GM12878 (cell line): ENCODE measurements around the gene NCAPD2. TPM values are rescaled to one million over a fixed set of nuclear protein-coding genes. Genes with fewer than 3 reads are reported as not detected.
A peak's percentile ranks its signal among the peaks of the same experiment; 100 is the strongest.

Experiments used
- BMI1 ChIP-seq: fragments of 450-650 bp; IDR thresholded peaks from 2 replicates; pipeline ENCODE4 v1.6.1; 2016; ENCODE audit warnings: mild to moderate bottlenecking, moderate library complexity, borderline replicate concordance
- CBFB ChIP-seq: IDR thresholded peaks from 2 replicates; pipeline ENCODE4 v1.6.1; 2016; ENCODE audit warnings: antibody characterized with exemption, low read depth
- CHD1 ChIP-seq: IDR thresholded peaks from 2 replicates; pipeline ENCODE4 v1.6.1; 2012; ENCODE audit warnings: low read depth, low read length, improper control_type of control experiment
- EED ChIP-seq: sonication (generic); IDR thresholded peaks from 2 replicates; pipeline ENCODE4 v1.6.1; 2016; ENCODE audit warnings: antibody characterized with exemption, low read depth
- FOXK2 ChIP-seq: fragments of 450-650 bp; IDR thresholded peaks from 2 replicates; pipeline ENCODE4 v1.6.1; 2017; ENCODE audit warnings: mild to moderate bottlenecking, moderate library complexity
- JUND ChIP-seq: IDR thresholded peaks from 2 replicates; pipeline ENCODE4 v1.6.1; 2012; ENCODE audit warnings: low read depth, mild to moderate bottlenecking, low read length, improper control_type of control experiment, moderate library complexity
- KDM1A ChIP-seq: fragments of 200-600 bp; sonication (generic); IDR thresholded peaks from 2 replicates; pipeline ENCODE4 v1.6.1; 2016; ENCODE audit warnings: borderline replicate concordance
- MAX ChIP-seq: IDR thresholded peaks from 2 replicates; pipeline ENCODE4 v1.6.1; 2012; ENCODE audit warnings: low read depth, low read length, improper control_type of control experiment
- MTA2 ChIP-seq: fragments of 450-650 bp; IDR thresholded peaks from 2 replicates; pipeline ENCODE4 v1.6.1; 2016; ENCODE audit warnings: low read depth, mild to moderate bottlenecking, moderate library complexity
- MYB ChIP-seq: fragments of 150-350 bp; IDR thresholded peaks from 2 replicates; pipeline ENCODE4 v1.6.1; 2014; ENCODE audit warnings: mild to moderate bottlenecking, low read depth, low read length, borderline replicate concordance
- NFIC ChIP-seq: IDR thresholded peaks from 2 replicates; pipeline ENCODE4 v1.6.1; 2012; ENCODE audit warnings: low read depth, mild to moderate bottlenecking, inconsistent platforms, low read length, moderate library complexity
- NFXL1 ChIP-seq: fragments of 450-650 bp; IDR thresholded peaks from 2 replicates; pipeline ENCODE4 v1.6.1; 2017; ENCODE audit warnings: antibody characterized with exemption, mild to moderate bottlenecking, borderline replicate concordance
- NKRF ChIP-seq: fragments of 450-650 bp; conservative IDR thresholded peaks from 2 replicates; pipeline ENCODE4 v1.6.1; 2017; ENCODE audit warnings: mild to moderate bottlenecking, moderate library complexity
- PAX8 ChIP-seq: fragments of 450-650 bp; IDR thresholded peaks from 2 replicates; pipeline ENCODE4 v1.6.1; 2017; ENCODE audit warnings: mild to moderate bottlenecking, moderate library complexity
- POLR2AphosphoS2 ChIP-seq: IDR thresholded peaks from 2 replicates; pipeline ENCODE4 v1.6.1; 2011; ENCODE audit warnings: low read depth, mild to moderate bottlenecking, low read length, improper control_type of control experiment, moderate library complexity
- POU2F2 ChIP-seq: IDR thresholded peaks from 3 replicates; pipeline ENCODE4 v1.6.1; 2011; ENCODE audit warnings: low read depth, mild to moderate bottlenecking, low read length, borderline replicate concordance
- RBBP5 ChIP-seq: fragments of 200-600 bp; sonication (generic); conservative IDR thresholded peaks from 2 replicates; pipeline ENCODE4 v1.6.1; 2016
- RFX5 ChIP-seq: IDR thresholded peaks from 2 replicates; pipeline ENCODE4 v1.6.1; 2011; ENCODE audit warnings: low read depth, low read length, improper control_type of control experiment
- TCF3 ChIP-seq: IDR thresholded peaks from 2 replicates; pipeline ENCODE4 v1.6.1; 2012; ENCODE audit warnings: low read depth, mild to moderate bottlenecking, low read length, borderline replicate concordance; ENCODE audit not compliant: insufficient read depth
- ZNF274 ChIP-seq: IDR thresholded peaks from one replicate; pipeline ENCODE4 v1.8.0; 2011; ENCODE audit not compliant: insufficient read length, insufficient read depth
- ZSCAN29 ChIP-seq: fragments of 450-650 bp; IDR thresholded peaks from 2 replicates; pipeline ENCODE4 v1.6.1; 2017; ENCODE audit warnings: mild to moderate bottlenecking, moderate library complexity
- polyA plus RNA-seq, 11 experiments: library from polyadenylated mRNA; depleted of rRNA in 4 of 11; unstranded in 6 of 11; stranded (reverse) in 5 of 11; fragments of >200 nt; fragmentation: Nextera tagmentation in 4 of 11; fragmentation: Illumina TruSeq in 1 of 11; extraction: Ambion mirVana in 4 of 11; extraction: Trizol in 1 of 11; gene quantifications; 1 replicate in 1 of 11; 2 replicates in 10 of 11; pipeline versions ENCODE4 v1.2.1 to v1.2.3, GENCODE V29; 2011 to 2016; ENCODE audit warnings: inconsistent platforms in 2 of 11, missing spikeins in 2 of 11, low read depth in 1 of 11
- total RNA-seq, 4 experiments: library from RNA; depleted of rRNA in 3 of 4; stranded (reverse); fragments of >200 nt in 3 of 4; fragmentation: Illumina TruSeq in 1 of 4; extraction: Trizol in 1 of 4; gene quantifications; 2 replicates each; pipeline versions ENCODE4 v1.2.1 to v1.2.3, GENCODE V29; 2013 to 2021
- TF ChIP-seq, protein P1 (sequence below): fragments of 450-650 bp; IDR thresholded peaks from 2 replicates; pipeline ENCODE4 v1.6.1; 2016; ENCODE audit warnings: mild to moderate bottlenecking
- TF ChIP-seq, protein P2 (sequence below): fragments of 450-650 bp; IDR thresholded peaks from 2 replicates; pipeline ENCODE4 v1.6.1; 2017; ENCODE audit warnings: mild to moderate bottlenecking, moderate library complexity

The NCAPD2 gene
- total and polyA plus RNA-seq, 10 of the 15 experiments (the other 5 are each of a cell fraction or from before 2014, with no cell fraction given) = 24.2 to 160 (median 110) TPM

- TF ChIP-seq NFIC (no peak), ZNF274 (no peak), POU2F2 (peak; percentile 98), NKRF (peak; percentile 79), NFXL1 (no peak), RFX5 (peak; percentile 17; the same call in 1 of the 2 replicates), BMI1 (no peak), PAX8 (no peak), RBBP5 (no peak), POLR2AphosphoS2 (peak; percentile 100), EED (peak; percentile 36; the same call in 1 of the 2 replicates), MTA2 (peak; percentile 62), TCF3 (peak; percentile 95), JUND (no peak; the same call in 1 of the 2 replicates), CBFB (peak; percentile 98), CHD1 (peak; percentile 88), ZSCAN29 (no peak), MAX (peak; percentile 83), MYB (no peak), KDM1A (no peak), FOXK2 (no peak)
- TF ChIP-seq, protein P1, sequence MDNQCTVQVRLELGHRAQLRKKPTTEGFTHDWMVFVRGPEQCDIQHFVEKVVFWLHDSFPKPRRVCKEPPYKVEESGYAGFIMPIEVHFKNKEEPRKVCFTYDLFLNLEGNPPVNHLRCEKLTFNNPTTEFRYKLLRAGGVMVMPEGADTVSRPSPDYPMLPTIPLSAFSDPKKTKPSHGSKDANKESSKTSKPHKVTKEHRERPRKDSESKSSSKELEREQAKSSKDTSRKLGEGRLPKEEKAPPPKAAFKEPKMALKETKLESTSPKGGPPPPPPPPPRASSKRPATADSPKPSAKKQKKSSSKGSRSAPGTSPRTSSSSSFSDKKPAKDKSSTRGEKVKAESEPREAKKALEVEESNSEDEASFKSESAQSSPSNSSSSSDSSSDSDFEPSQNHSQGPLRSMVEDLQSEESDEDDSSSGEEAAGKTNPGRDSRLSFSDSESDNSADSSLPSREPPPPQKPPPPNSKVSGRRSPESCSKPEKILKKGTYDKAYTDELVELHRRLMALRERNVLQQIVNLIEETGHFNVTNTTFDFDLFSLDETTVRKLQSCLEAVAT = peak; percentile 69; the same call in 1 of the 2 replicates
- TF ChIP-seq, protein P2, sequence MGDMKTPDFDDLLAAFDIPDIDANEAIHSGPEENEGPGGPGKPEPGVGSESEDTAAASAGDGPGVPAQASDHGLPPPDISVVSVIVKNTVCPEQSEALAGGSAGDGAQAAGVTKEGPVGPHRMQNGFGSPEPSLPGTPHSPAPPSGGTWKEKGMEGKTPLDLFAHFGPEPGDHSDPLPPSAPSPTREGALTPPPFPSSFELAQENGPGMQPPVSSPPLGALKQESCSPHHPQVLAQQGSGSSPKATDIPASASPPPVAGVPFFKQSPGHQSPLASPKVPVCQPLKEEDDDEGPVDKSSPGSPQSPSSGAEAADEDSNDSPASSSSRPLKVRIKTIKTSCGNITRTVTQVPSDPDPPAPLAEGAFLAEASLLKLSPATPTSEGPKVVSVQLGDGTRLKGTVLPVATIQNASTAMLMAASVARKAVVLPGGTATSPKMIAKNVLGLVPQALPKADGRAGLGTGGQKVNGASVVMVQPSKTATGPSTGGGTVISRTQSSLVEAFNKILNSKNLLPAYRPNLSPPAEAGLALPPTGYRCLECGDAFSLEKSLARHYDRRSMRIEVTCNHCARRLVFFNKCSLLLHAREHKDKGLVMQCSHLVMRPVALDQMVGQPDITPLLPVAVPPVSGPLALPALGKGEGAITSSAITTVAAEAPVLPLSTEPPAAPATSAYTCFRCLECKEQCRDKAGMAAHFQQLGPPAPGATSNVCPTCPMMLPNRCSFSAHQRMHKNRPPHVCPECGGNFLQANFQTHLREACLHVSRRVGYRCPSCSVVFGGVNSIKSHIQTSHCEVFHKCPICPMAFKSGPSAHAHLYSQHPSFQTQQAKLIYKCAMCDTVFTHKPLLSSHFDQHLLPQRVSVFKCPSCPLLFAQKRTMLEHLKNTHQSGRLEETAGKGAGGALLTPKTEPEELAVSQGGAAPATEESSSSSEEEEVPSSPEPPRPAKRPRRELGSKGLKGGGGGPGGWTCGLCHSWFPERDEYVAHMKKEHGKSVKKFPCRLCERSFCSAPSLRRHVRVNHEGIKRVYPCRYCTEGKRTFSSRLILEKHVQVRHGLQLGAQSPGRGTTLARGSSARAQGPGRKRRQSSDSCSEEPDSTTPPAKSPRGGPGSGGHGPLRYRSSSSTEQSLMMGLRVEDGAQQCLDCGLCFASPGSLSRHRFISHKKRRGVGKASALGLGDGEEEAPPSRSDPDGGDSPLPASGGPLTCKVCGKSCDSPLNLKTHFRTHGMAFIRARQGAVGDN = peak; percentile 94
Observed at GRCh38 chr12:6533923-6534694, 40.2 kb downstream of the NCAPD2 start, which contains the start of gene GAPDH (continued).
